ENCODE data around the gene ZBTB5. TPM values are rescaled to one million over a fixed set of nuclear protein-coding genes. Genes with fewer than 3 reads are reported as not detected.

ZBTB5 gene
- polyA plus RNA-seq, 3 donors from 2014 or later: 0.72 to 1.2 TPM; not detected in 1

GRCh38 chr9:37390759-37391158 is 74.5 kb downstream of the ZBTB5 start:
- Mint-ChIP-seq H3K27me3 (ENCODE audit: low read depth in 3 of 3) (no peaks in the 10 kb centered on the region), H3K9me3 (no peaks in the 10 kb centered on the region), H3K4me3 (no peak overlapping the region), H3K4me1 (peaks cover 2 to 5% of the 10 kb centered on the region in 2 donors), H3K36me3 (no peaks in the 10 kb centered on the region), H3K27ac (no peak overlapping the region)
- peak; percentile 9 to 18 (median 14) for DNase-seq

Other genes starting within 250 kb of the ZBTB5 start
- gene GRHPR, start 42.8 kb downstream of the ZBTB5 start, polyA plus RNA-seq: 100 to 1,000 TPM in 1 of 3 donors, 10 to 100 TPM in 2; 78.3 to 141 (median 84.9) TPM
- 10 to 100 TPM; 12.1 to 19.3 (median 16.7) TPM for gene POLR1E, start 20.5 kb upstream of the ZBTB5 start, polyA plus RNA-seq
- gene FBXO10, start 110.9 kb upstream of the ZBTB5 start, polyA plus RNA-seq: 1 to 10 TPM in 1 of 3 donors, under 1 TPM in 1, not detected in 1; 0.49 to 1.1 TPM
- 100 to 1,000 TPM; 174 to 205 (median 183) TPM for gene TOMM5, start 127.1 kb upstream of the ZBTB5 start, polyA plus RNA-seq
- not detected for gene FRMPD1, start 185.5 kb upstream of the ZBTB5 start, polyA plus RNA-seq

All from immature natural killer cell (primary cell).